Measurements from ENCODE around the gene PEX10.

- TF ChIP-seq CTCF (conservative IDR thresholded peaks at IDR 0.05) (no peak), ZFX (IDR thresholded peaks at IDR 0.05) (no peak)
These were observed 37.0 kb downstream of the PEX10 start for GRCh38 chr1:2375246-2375922.

All from C4-2B (cell line).